HG03354 (cell line): ENCODE measurements around the gene PIP4K2C.
A peak's percentile ranks its signal among the peaks of the same experiment; 100 is the strongest.

Experiments used
- ATAC-seq: cut with Tn5 transposase; IDR thresholded peaks from one replicate; pipeline ENCODE4 v1.9.1; 2021; ENCODE audit warnings: mild to moderate bottlenecking; ENCODE audit not compliant: unreplicated experiment, poor library complexity, severe bottlenecking

The PIP4K2C gene

GRCh38 chr12:57619434-57620244 lies 28.6 kb downstream of the PIP4K2C start:
- no peak for ATAC-seq

- ATAC-seq, result no peak
These were observed 29.4 kb downstream of the PIP4K2C start for GRCh38 chr12:57620245-57620935.

- no peak for ATAC-seq
These were observed 30.0 kb downstream of the PIP4K2C start for GRCh38 chr12:57620936-57621496.

- ATAC-seq, result peak; percentile 66
These were observed 30.7 kb downstream of the PIP4K2C start for GRCh38 chr12:57621497-57622292.

DNA sequence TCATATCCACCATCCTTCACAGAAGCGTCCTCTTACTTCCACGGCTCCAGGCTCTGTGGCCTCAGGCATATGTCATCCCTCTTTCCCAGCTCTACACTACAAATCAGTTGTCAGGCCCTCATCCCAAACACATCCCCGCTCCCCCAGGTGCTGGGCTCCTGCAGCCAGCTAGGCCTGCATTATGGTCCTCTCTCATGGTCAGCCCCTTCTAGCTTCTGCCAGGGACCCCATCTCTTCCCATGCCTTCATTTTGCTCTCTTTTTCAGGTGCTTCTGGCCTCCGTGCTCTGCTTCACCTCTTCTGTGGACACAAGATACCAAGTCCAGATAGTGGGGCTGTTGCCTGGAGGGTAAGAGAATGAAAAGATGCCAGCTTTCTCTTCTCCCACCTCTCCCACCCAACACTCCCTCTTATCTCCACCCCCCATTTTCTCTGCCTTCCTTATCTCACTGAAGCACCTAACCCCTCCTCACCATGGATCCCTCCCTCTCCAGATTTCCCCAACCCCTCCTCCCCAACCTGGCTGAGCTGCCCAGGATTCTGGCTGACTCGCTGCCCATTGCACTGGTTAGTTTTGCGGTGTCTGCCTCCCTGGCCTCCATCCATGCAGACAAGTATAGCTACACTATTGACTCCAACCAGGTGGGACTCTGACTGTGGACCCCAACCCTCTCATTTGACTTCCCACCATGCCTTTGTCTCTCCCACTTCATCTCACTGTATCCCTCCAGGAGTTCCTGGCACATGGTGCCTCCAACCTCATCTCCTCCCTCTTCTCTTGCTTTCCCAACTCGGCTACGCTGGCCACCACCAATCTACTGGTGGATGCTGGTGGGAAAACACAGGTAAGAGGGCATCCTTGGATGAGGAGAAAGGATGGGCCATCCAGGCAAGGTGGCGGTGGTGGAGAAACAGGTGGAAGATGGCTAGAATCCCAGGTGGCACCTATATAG lies 31.6 kb downstream of the PIP4K2C start:
- no peak for ATAC-seq

DNA sequence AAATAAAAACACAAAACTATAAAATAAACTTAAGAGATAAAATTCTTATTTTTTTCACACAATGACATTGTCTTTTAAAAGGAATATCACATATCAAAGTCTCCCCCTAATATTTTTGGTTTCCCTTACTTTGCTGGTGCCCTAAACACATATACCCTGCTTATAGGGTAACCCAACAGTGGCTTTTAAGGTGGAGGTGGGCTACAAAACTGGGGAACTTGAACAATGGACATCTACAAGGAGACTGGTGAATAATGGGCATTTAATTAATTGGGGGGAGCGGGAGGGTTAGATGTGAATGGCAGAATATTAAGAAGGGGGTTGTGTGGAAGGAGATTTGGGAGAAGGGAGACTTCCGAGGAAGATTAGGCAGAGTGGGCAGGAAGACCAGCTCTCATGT lies 32.4 kb downstream of the PIP4K2C start:
- no peak for ATAC-seq

DNA sequence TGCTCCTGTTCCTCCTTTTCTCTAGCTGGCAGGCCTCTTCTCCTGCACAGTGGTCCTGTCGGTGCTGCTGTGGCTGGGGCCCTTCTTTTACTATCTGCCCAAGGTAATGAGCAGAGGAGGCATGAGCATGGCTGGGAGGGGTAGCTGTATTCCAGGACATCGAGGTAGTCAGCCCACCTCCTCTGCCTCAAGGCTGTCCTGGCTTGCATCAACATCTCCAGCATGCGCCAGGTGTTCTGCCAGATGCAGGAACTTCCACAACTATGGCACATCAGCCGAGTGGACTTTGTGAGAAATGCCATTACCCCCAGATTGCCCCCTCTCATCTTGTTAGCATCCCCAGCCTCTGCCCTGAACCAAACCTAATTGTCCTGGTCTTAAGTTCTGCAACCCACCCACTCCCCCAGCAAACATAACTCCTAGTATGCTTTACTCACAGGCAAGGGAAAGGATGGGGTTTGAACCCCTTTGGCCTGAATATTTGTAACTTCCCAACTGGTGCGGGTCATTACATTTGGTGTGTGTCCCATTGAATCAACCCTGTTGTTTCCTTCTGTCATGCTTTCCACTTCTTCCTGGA lies 32.9 kb downstream of the PIP4K2C start:
- ATAC-seq, result no peak

GRCh38 chr12:57624441-57625220 lies 33.6 kb downstream of the PIP4K2C start:
- ATAC-seq, result no peak

DNA sequence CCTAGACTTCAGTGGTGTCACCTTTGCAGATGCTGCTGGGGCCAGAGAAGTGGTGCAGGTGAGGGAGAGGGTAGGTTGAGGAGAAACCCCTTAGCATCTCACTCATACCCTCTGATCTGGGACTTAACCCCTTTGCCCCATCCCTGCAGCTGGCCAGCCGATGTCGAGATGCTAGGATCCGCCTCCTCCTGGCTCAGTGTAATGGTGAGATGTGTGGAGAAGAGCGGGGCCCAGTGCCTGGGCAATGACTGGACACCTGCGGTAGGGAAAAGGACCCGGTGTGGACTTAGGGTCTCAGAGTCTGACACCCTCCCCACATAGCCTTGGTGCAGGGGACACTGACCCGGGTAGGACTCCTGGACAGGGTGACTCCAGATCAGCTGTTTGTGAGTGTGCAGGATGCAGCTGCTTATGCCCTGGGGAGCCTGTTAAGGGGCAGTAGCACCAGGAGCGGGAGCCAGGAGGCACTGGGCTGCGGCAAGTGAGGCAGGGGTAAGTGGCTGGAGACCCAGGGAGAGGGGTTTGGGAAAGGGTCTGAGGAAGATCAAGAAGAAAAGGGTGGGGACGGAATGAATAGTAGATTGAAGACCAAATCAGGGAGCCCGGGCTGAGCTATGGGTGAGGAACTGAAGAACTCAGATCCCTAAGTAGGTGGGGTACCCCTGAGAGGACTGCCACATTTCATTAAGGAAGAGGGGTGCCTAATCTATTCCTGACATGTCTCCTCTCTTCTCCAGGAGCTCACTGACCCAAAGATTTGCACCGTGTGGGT lies 34.5 kb downstream of the PIP4K2C start:
- no peak for ATAC-seq

DNA sequence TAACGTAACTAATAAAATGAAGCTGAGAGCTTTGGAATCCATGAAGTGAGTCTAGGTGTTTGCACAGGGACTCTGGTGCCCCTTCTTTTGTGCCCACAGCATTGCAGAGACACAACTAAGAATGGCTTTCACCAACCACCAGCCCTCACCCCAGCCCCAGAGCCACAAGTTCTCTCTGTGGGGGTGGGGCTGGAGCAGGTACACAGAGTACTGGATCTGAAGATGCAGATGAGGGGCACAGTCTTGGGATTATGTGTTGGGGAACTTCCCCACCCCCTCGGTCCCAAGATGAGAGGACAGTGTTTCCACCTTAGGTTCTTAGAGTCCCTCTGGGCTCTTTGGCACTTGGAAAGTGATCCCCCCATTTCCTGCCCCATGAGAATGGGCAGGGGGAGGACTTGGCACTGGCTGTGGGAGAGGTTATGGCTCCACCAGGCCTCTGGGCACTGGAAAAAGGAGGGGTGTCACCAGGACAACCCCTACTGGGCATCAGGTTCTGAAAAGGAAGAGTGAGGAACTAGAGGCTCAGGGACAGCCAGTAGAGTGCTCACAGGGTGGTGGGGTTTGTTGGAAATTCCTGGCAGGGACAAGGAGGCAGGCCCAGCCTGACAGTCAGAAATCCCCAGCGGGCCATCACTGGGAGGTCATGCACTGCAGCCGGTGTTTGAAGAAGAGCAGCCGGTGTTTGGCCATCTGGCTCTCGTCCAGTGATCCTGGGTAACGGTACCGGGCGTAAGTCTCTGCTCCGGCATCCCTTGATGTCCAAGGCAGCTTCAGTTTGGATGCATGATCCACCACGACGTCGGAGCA lies 35.3 kb downstream of the PIP4K2C start:
- ATAC-seq, result no peak

GRCh38 chr12:57626921-57627445 lies 36.0 kb downstream of the PIP4K2C start:
- ATAC-seq, result no peak

DNA sequence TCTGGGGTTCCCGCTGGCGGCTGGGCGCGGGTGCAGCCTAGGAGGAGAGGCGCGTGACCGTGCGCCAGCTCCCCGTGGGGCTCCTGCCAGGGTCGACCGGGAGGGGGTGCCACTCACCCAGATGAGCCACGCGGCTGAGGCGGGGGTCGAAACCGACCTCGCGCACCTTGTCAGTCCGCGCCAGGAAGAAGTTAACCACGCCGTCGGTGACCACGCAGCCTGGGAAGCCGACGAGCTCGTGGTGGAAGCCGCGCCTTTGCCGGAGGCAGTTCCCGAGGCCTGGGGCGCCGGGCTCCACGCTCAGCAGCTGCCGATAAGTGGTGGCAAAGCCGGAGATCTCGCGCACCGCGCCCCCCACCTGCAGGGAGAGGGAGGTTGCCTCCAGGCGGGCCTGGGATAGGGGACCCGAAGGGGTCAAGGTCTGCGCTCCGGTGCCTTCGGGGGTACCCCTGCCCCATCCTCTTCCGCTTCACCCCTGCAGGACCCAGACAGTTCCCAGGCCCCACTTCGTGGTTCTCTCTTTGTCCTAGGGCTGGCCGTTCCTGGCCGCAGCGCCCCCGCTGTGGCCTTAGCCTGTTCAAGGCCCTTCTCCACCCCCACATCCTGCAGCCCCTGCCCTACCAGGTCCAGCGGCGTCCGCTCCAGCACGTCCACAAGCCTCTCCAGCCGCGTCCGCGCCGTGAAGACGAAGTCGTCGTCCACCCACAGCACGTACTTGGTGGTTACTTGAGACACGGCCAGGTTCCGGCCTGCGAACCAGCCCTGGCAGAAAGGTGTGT lies 36.7 kb downstream of the PIP4K2C start:
- ATAC-seq, result no peak

- no peak for ATAC-seq
These were observed 37.5 kb downstream of the PIP4K2C start for GRCh38 chr12:57628280-57629191.

DNA sequence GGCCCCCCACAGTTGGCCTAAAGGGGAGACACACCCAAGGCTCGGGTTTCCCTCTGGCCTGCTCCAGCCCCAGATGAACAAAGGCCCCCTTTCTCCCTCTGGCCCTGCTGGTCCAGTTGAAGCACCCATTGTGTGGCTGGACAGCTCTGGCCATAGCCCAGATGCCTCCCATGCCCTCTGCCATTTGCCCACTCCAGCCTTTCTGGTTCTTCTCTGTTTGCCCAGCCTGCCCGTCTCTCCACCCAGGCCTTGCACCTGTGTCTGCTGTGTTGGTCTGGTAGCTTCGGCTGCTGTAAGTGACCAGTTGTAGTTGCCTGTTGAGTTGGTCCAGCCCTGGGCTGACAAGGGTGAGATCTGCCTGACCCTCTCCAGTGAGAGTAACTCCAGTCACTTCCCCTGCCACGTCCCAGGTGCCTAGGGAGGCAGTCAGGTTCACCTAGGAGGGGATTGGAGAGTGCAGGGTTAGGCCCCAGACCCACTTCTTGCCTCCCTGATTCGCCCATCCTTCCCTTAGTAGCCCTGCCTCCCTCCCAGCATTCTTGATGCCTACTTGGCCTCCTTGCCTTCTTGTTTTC lies 39.0 kb downstream of the PIP4K2C start:
- no peak for ATAC-seq
